GM18520 (cell line): Measurements from ENCODE around the gene ASCC3.

Experiments
- ATAC-seq: cut with Tn5 transposase; IDR thresholded peaks from one replicate; pipeline ENCODE4 v1.9.1; 2021; ENCODE audit not compliant: unreplicated experiment

ASCC3 gene, protein sequence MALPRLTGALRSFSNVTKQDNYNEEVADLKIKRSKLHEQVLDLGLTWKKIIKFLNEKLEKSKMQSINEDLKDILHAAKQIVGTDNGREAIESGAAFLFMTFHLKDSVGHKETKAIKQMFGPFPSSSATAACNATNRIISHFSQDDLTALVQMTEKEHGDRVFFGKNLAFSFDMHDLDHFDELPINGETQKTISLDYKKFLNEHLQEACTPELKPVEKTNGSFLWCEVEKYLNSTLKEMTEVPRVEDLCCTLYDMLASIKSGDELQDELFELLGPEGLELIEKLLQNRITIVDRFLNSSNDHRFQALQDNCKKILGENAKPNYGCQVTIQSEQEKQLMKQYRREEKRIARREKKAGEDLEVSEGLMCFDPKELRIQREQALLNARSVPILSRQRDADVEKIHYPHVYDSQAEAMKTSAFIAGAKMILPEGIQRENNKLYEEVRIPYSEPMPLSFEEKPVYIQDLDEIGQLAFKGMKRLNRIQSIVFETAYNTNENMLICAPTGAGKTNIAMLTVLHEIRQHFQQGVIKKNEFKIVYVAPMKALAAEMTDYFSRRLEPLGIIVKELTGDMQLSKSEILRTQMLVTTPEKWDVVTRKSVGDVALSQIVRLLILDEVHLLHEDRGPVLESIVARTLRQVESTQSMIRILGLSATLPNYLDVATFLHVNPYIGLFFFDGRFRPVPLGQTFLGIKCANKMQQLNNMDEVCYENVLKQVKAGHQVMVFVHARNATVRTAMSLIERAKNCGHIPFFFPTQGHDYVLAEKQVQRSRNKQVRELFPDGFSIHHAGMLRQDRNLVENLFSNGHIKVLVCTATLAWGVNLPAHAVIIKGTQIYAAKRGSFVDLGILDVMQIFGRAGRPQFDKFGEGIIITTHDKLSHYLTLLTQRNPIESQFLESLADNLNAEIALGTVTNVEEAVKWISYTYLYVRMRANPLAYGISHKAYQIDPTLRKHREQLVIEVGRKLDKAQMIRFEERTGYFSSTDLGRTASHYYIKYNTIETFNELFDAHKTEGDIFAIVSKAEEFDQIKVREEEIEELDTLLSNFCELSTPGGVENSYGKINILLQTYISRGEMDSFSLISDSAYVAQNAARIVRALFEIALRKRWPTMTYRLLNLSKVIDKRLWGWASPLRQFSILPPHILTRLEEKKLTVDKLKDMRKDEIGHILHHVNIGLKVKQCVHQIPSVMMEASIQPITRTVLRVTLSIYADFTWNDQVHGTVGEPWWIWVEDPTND (N-terminal part only)

DNA sequence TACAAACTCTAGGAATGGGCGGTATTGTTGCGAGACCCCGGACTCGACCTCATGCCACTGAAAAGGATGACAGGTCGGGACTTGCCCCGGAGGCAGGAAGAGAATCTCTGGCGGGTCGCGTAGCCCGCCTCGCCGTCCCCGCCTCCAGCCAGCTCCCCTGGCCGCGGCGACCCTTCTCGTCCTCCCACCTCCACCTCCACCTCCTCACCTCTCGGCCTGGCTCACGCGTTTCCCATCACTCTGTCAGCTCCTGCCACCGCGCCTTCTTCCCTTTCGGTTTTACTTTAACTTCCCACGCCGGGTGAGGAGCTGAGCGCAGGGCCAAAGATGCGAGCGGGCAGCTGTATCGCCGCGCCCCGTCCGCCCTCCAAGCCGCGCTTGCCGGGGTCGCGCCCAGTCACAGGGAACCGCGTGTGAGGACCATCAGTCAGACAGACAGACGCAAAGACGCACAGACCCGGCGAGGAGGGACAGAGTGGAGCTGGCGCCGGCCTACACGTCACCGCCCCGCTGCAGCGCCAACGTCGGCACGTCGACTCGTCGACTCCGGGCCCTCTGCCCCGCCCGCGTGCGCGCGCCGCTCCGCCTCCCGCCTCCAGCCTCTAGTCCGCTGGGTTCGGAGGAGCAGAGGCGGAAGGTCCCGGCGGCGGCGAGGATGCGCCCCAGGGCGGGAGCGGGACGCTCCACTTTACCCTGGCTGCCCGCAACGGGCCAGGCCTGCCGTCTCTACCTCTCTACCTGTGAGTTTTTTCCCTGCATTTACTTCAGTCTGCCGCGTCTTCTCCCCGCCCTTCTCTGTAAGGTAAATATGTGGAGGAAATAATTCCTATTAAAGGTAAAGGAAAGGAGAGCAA, at the start of gene ASCC3:
TSS of gene ASCC3 (minus strand) at position 477 of the 854 bp plus-strand sequence. CDS start 13,332 bp downstream, outside the sequence.
- peak; percentile 97 for ATAC-seq

DNA sequence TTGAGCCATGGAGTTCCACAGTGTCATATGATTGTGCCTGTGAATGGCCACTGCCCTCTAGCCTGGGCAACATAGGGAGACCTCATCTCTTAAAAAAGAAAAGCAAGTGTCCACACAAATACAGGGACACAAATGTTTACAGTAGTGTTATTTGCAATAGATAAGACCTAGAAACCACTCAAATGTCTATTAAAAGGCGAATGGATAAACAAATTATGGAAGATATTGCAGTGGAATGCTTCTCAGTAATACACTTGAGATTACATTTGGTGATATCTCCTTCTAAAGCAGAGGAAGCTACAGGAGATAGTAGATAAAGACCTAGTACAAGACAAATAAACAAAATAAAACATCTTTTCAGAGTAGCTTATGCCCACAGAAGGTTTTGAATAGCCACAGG, 44.6 kb upstream of the ASCC3 start:
- ATAC-seq: no peak

DNA sequence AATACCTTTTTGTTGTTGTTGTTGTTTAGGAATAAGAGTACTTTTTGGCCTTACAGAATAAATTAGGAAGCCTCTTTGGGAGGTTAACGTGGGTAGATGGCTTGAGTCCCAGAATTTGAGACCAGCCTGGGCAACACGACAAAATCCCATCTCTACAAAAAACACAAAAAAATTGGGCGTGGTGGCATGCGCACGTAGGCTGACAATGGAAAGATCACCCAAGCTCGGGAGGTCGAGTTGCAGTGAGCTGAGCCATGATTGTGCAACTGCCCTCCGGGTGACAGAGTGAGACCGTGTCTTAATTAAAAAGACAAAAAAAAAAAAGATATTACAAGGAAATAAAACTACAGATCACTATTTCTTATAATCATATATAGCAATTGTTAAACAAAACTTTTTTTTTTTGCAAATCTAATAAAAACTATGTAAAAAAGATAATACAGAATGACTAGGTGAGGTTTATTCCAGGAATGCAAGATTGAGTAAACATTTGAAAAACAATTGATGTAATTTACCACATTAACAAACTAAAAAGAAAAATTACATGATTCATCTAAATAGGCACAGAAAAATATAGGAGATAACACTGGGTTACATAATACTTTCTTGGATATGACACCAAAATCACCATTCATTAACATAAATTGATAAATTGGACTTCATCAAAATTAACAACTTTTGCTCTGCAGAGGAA, 43.6 kb upstream of the ASCC3 start:
- ATAC-seq: no peak

DNA sequence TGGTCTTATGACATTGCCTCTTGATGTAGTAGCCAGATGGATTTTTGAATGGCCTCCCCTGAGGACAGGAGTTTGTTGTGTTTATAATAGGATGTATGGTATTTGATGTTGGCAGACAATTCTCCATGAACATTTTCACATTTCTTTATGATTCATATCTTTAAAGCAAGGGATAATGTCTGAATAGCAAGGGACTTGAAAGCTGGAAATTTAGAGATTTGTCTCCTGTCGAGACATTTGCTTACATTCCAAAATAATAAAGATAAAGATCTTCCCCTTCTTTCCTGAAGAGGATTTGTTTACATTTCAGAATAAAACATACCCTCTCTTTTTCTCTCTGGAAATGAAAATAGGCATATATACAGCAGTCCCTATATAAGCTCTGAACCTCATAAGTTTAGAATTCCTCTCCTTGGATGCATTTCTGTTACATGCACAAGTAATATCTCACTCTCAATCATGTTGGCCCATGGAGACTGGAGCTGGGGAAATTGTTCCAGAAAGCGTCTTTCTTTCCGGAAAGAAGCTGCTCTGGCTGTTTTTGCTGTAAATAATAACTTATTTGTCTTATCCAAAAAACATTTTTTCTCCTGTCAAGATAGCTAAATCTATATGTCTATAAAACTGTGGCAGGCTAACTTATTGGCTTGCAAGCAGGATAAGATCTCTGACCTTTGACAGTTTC, 42.5 kb upstream of the ASCC3 start:
- no peak for ATAC-seq

DNA sequence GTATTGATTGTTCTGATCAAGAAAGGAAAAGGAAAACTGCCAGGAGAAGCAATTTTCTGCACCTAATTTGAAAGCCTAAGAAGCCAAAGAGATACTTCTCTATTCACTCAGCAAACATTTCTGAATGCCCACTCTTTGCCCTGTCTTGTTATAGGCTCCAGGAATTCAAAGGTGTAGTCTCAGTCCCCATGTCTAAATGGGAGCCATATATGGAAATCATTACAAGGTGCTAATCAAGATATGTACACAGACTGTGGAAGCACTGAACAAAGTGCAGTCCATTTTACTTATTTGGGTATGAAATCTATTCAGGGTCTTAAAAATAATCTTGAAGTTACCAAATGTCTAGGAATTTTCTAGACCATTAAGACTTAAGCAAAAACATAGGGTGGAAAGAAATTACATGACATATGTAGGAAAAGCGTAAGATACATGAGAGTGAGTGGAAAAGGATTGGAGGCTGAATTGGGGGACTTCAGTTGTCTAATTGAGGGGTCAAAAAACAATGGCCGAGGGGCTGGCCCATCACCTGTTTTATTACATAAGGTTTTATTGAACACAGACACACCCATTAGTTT, 39.0 kb upstream of the ASCC3 start:
- ATAC-seq: no peak

DNA sequence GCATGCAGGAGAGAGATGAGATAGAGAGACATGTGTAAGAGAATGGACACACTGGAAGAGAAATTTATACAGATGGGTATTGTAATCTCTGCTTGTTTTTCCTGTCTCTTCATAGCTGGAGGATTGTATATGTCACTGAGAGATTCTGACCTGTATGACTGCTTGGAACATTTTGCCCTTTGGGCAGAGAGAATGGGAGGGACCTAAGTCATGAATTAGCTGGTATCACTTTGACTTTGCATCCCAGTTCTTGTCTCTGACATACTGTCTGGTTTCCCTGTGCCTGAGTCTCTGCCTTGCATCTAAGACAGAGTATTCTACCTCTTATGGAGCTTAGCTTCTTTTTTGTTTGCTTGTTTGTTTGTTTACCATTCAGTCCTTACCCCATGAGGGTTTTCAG, 37.0 kb upstream of the ASCC3 start:
- ATAC-seq: no peak

DNA sequence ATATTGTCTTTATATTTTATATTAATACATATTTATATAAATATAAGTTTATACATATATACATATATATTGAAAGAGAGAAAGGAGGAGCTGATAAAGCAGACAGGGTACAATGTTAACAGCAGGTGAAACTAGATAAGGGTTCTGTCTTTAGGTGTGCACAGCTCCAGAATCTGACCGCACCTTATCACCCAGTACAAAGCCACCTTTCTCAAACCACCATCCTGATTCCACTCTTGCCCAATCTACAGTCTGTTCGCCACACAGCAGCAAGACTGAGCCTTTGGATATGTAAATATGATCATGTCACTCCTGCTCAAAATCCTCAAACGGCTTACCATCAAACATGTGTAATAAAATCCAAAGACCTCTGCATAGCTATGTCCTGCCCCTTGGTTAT, 34.7 kb upstream of the ASCC3 start:
- ATAC-seq: no peak

DNA sequence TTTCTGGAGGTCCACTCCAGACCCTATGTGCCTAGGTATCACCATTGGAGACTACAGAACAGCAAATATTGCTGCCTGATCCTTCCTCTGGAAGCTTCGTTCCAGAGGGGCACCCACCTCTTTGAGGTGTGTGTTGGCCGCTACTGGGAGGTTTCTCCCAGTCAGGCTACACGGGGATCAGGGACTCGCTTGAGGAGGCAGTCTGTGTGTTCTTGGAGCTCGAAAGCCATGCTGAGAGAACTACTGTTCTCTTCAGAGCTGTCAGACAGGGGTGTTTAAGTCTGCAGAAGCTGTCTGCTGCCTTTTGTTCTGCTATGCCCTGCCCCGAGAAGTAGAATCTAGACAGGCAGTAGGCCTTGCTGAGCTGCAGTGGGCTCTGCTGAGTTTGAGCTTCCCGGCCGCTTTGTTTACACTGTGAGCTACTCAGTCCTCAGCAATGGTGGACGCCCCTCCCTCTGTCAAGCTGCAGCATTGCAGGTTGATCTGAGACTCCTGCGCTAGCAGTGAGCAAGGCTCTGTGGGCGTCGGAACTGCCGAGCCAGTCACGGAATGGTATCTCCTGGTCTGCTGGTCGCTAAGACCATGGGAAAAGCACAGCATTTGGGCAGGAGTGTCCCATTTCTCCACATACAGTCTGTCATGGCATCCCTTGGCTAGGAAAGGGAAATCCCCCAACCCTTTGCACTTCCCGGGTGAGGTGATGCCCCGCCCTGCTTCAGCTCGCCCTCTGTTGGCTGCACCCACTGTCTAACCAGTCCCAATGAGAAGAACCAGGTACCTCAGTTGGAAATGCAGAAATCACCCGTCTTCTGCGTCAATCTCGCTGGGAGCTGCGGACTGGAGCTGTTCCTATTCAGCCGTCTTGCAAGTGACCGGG, 32.5 kb upstream of the ASCC3 start:
- ATAC-seq: no peak

DNA sequence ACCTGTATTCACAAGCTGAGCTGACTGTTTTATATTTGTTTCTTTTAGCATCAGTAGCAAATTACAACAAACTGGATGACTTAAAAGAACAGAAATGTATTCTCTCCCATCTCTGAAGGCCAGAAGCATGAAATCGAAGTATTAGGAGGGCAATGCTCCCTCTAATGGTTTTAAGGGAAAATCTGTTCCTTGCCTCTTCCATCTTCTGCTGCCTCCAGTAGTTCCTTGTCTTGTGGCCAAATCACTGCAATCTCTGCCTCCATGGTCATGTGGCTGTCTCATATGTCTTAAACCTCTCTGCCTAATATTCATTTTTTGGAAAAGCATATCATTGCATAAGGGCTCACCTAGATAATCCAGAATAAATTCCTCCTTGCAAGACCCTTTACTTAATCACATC, 25.2 kb upstream of the ASCC3 start:
- no peak for ATAC-seq

DNA sequence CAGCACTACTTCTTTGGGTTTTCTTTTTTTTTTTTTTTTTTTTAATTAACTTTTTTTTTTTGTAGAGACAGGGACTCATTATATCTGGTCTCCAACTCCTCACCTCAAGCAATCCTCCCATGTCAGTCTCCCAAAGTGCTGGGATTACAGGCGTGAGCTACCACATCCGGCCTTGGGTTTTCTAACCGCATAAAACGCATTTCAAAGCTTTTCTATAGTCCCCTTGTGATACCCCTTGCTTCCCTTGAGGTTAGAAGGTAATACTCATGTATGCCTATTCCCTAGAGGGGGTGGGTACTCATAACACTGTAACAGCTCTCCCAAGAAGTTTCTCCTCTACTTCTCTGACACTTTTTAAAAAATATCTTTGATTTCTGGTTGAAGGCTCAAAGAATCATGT, 23.9 kb upstream of the ASCC3 start:
- no peak for ATAC-seq

DNA sequence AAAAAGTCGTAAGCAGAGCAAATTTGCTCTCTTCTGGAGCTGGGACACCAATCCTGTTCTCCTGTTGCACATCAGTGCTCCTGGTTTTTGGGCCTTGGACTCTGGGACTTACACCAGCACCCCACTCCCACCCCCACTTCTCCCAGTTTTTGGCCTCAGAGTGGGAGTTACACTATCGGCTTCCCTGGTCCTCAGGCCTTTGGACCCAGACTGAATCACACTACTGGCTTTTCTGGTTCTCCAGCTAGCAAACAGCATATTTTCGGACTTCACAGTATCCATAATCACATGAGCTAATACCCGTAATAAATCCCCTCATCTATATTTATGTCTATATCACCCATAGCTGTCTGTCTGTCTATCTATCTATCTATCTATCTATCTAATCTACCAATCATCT, 23.2 kb upstream of the ASCC3 start:
- ATAC-seq: no peak

DNA sequence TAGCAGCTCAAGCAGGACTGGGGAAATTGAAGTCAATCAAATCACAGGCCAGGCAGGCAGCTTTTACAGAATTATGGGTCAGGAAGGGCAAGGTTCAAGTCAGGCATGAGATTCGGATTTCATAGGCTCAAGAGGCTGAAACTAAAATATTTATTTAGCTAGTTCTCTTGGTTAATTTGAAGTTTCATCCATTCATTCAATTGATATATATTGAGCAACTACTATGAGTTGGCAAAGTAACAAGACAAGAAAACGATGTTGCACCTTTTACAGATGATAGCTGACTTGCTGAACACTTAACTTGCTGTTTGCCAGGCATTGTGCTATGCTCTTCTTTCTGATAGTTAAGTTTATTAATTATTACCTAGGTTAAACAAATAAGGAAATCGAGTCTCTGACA, 20.5 kb upstream of the ASCC3 start:
- ATAC-seq: no peak

DNA sequence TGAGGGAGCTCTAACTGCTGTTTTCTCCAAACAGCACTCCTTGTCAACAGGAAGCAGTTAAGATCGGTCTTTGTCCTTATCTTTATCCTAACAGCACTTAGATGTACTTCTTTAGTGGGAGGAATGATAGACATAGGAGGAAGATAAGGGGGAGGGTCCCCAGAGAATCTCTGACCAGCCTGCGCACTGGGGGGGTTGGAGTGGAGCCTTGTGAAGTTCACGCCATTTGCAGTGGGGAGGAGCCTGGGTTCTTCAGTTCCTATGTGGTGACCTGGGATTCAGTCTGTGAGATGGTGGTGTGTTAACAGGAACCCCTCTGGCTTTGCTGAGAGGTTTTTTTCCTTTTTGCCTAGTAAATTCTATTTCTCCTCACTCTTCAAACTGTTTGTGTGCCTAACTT, 18.1 kb upstream of the ASCC3 start:
- no peak for ATAC-seq

DNA sequence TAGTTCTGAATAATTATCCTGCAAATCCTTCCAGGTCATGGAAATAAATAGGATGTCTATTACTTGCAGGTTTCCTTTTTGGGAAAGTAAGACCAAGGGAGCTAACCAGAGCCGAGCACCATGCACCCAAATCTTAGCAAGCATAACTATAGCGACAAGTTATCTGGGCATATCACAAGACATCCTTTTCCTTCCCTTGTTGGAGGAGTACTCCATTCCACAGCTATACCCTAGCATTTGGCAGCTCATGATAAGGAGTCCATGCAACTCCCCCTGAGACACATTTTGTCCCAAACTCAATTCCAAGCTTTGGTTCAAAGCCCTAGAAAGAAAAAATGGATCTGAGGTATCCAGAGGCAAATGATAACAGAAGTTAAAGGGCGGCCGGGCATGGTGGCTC, 16.5 kb upstream of the ASCC3 start:
- no peak for ATAC-seq

DNA sequence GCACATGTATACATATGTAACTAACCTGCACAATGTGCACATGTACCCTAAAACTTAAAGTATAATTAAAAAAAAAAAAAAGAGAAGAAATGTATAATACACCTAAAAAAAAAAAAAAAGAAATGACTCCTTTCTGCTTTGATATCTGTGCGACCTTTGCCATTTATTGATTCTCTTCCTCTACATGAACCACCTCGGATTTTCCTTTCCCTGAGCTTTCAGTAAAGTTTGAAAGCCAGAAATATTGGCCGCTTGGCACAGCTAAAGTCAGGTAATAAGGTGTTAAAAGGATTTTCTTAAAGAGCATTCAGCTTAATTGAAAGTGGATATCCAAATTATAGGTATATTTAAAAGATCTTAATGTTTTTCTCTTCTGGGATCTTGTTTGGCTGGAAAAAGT, 12.6 kb upstream of the ASCC3 start:
- no peak for ATAC-seq

DNA sequence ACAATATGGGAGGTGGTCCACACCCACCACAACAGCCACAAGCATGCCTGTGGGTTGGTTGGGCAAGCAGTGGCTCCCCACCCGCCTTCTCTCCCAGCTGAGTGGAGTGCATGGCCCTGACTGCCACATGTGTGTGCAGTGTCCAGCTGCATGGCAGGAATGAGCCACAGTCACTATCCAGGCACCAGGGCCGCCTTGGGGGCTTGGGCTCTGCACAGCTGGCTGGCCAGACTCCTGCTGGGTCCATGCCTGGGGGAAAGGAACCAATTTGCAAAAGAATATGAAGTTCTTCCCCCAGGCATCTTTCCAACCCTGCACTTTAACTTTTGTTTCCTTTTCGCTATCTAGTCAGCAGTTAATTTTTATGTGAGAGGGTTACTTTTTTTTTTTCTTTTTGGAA, 11.6 kb upstream of the ASCC3 start:
- no peak for ATAC-seq

DNA sequence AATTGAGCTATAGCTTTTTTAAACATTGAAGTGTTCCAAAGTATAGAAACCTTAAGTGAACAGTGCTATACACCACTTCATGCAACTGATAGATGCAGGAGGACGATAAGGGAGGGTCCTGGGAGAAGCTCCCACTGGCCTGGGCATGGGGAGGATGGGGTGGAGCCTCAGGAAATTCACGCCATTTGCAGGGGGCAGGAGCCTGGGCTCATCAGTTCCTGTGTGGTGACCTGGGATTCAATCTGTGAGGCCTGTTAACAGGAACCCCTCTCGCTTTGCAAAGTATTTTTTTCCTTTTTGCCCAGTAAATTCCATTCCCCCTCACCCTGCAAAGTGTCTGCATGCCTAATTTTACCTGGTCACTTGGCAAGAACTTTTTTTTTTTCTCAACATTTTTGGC, 11.0 kb upstream of the ASCC3 start:
- ATAC-seq: no peak

DNA sequence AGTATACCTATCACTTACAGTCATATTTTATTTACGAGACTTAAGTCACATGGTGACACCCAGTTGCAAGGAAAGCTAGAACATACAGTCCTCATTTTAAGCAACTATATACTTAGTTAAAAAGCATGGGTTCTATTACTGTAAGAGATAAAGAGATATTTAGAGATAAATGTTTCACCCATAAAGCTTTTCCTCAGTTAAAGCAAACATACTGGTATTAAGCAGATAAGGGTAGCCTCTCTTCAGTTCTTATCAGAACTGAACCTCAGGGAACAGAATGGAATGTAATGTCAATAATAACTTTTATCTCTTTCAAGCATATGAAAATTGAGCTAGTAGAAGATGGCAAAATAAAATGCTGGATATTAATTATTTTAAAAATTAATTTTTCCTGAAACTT, 9.9 kb upstream of the ASCC3 start:
- no peak for ATAC-seq
